HEK293 (cell line): ENCODE results near the gene TNFAIP8.

Experiments
- ATF2 ChIP-seq: fragments of 450-650 bp; formaldehyde crosslinking; IDR thresholded peaks from 2 replicates; pipeline ENCODE4 v1.5.1; 2016; ENCODE audit warnings: missing biosample characterization, missing genetic modification characterization, low read depth
- BCL11A ChIP-seq: fragments of 450-650 bp; formaldehyde crosslinking; IDR thresholded peaks from 2 replicates; pipeline ENCODE4 v1.5.1; 2016; ENCODE audit warnings: low read depth, missing biosample characterization, missing genetic modification characterization
- CTCF ChIP-seq: fragments of 450-650 bp; formaldehyde crosslinking; IDR thresholded peaks from 2 replicates; pipeline ENCODE4 v1.5.1; 2016; ENCODE audit warnings: missing biosample characterization, missing genetic modification characterization
- SETDB1 ChIP-seq: IDR thresholded peaks from one replicate; pipeline ENCODE4 v1.6.1; 2017; ENCODE audit warnings: mild to moderate bottlenecking, low read length, moderate library complexity, mixed read lengths; ENCODE audit not compliant: insufficient read length
- TRIM28 ChIP-seq: IDR thresholded peaks from 2 replicates; pipeline ENCODE4 v1.6.1; 2011; ENCODE audit warnings: low read length, control low read depth, borderline replicate concordance
- ZBTB1 ChIP-seq: fragments of 450-650 bp; formaldehyde crosslinking; IDR thresholded peaks from 2 replicates; pipeline ENCODE4 v1.5.1; 2016; ENCODE audit warnings: missing biosample characterization, missing genetic modification characterization
- ZBTB11 ChIP-seq: fragments of 450-650 bp; formaldehyde crosslinking; conservative IDR thresholded peaks from 2 replicates; pipeline ENCODE4 v1.5.1; 2016; ENCODE audit warnings: low read depth, missing biosample characterization, missing genetic modification characterization
- ZNF350 ChIP-seq: fragments of 450-650 bp; formaldehyde crosslinking; IDR thresholded peaks from 2 replicates; pipeline ENCODE4 v1.5.0; 2017; ENCODE audit warnings: missing biosample characterization, mild to moderate bottlenecking, missing genetic modification characterization
- ZNF391 ChIP-seq: fragments of 450-650 bp; formaldehyde crosslinking; IDR thresholded peaks from 2 replicates; pipeline ENCODE4 v1.5.1; 2016; ENCODE audit warnings: low read depth, missing biosample characterization, missing genetic modification characterization, borderline replicate concordance
- ZNF394 ChIP-seq: fragments of 450-650 bp; formaldehyde crosslinking; IDR thresholded peaks from 2 replicates; pipeline ENCODE4 v1.5.1; 2016; ENCODE audit warnings: missing biosample characterization, missing genetic modification characterization, mild to moderate bottlenecking, moderate library complexity, borderline replicate concordance
- ZNF621 ChIP-seq: fragments of 450-650 bp; formaldehyde crosslinking; IDR thresholded peaks from 2 replicates; pipeline ENCODE4 v1.5.1; 2017; ENCODE audit warnings: missing biosample characterization, missing genetic modification characterization
- ZNF791 ChIP-seq: fragments of 450-650 bp; formaldehyde crosslinking; IDR thresholded peaks from 2 replicates; pipeline ENCODE4 v1.5.1; 2016; ENCODE audit warnings: missing biosample characterization, missing genetic modification characterization
- TF ChIP-seq, protein P1 (sequence below): fragments of 450-650 bp; formaldehyde crosslinking; IDR thresholded peaks from 2 replicates; pipeline ENCODE4 v1.5.1; 2016; ENCODE audit warnings: missing biosample characterization, missing genetic modification characterization

DNA sequence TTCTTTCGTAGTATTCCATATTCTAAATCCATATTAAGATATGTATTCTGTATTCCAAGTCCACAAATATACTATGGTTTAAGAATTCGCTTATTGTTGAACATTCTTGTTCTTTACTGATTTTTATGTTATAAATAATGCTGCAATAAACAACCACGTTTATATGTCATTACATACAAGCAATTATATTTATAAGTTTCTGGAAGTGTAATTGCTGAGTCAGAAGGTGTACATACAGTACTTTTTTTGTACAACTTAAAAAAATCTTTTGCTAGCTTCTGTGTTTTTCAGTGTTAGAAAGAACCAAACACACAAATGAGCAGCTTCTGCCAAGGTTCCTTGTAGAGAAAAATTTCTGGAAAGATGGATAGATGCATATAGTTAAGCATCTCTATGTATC is 48.6 kb upstream of the TNFAIP8 start:
- TF ChIP-seq ZNF791 (tag by site-specific recombination): no peak
- no peak for TF ChIP-seq CTCF (tag by site-specific recombination)
- TF ChIP-seq TRIM28: no peak
- TF ChIP-seq ZNF350: no peak
- TF ChIP-seq ATF2 (tag by site-specific recombination): no peak
- no peak for TF ChIP-seq ZBTB11 (tag by site-specific recombination)
- TF ChIP-seq ZNF394: no peak
- no peak for TF ChIP-seq ZNF391
- TF ChIP-seq, protein P1, sequence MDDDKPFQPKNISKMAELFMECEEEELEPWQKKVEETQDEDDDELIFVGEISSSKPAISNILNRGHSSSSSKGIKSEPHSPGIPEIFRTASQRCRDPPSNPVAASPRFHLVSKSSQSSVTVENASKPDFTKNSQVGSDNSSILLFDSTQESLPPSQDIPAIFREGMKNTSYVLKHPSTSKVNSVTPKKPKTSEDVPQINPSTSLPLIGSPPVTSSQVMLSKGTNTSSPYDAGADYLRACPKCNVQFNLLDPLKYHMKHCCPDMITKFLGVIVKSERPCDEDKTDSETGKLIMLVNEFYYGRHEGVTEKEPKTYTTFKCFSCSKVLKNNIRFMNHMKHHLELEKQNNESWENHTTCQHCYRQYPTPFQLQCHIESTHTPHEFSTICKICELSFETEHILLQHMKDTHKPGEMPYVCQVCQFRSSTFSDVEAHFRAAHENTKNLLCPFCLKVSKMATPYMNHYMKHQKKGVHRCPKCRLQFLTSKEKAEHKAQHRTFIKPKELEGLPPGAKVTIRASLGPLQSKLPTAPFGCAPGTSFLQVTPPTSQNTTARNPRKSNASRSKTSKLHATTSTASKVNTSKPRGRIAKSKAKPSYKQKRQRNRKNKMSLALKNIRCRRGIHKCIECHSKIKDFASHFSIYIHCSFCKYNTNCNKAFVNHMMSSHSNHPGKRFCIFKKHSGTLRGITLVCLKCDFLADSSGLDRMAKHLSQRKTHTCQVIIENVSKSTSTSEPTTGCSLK (tag by site-specific recombination): no peak
- TF ChIP-seq BCL11A (tag by site-specific recombination): no peak
- no peak for TF ChIP-seq ZNF621 (tag by site-specific recombination)
- TF ChIP-seq ZBTB1 (tag by site-specific recombination): no peak
- no peak for TF ChIP-seq SETDB1
